Ishikawa (cell line): Measurements from ENCODE around the gene TOP2A.

Experiments
- CEBPB ChIP-seq: IDR thresholded peaks from 2 replicates; pipeline ENCODE4 v1.6.1; 2012
- CREB1 ChIP-seq: IDR thresholded peaks from 2 replicates; pipeline ENCODE4 v1.6.1; 2012; ENCODE audit warnings: low read depth
- EGR1 ChIP-seq: IDR thresholded peaks from 2 replicates; pipeline ENCODE4 v1.6.1; 2012
- EP300 ChIP-seq: IDR thresholded peaks from 2 replicates; pipeline ENCODE4 v1.6.1; 2012; ENCODE audit warnings: borderline replicate concordance
- FOXM1 ChIP-seq: IDR thresholded peaks from 2 replicates; pipeline ENCODE4 v1.6.1; 2012; ENCODE audit warnings: low read depth, borderline replicate concordance
- MAX ChIP-seq: IDR thresholded peaks from 2 replicates; pipeline ENCODE4 v1.6.1; 2012
- NFIC ChIP-seq: IDR thresholded peaks from 2 replicates; pipeline ENCODE4 v1.6.1; 2012
- RAD21 ChIP-seq: IDR thresholded peaks from 2 replicates; pipeline ENCODE4 v1.6.1; 2012; ENCODE audit warnings: low read depth
- REST ChIP-seq: IDR thresholded peaks from 2 replicates; pipeline ENCODE4 v1.6.1; 2012; ENCODE audit warnings: low read depth, mild to moderate bottlenecking
- TAF1 ChIP-seq: IDR thresholded peaks from 2 replicates; pipeline ENCODE4 v1.6.1; 2012; ENCODE audit warnings: low read depth, mild to moderate bottlenecking
- TCF12 ChIP-seq: IDR thresholded peaks from 2 replicates; pipeline ENCODE4 v1.6.1; 2012; ENCODE audit warnings: low read depth
- TEAD4 ChIP-seq: IDR thresholded peaks from 2 replicates; pipeline ENCODE4 v1.6.1; 2012
- USF1 ChIP-seq: IDR thresholded peaks from 2 replicates; pipeline ENCODE4 v1.6.1; 2012
- YY1 ChIP-seq: IDR thresholded peaks from 2 replicates; pipeline ENCODE4 v1.6.1; 2012; ENCODE audit warnings: low read depth
- ZBTB7A ChIP-seq: IDR thresholded peaks from 2 replicates; pipeline ENCODE4 v1.6.1; 2012; ENCODE audit warnings: low read depth

TOP2A gene

GRCh38 chr17:40411821-40412220 lies 5.9 kb downstream of the TOP2A start:
- TF ChIP-seq EGR1 (no peak), NFIC (no peak), CEBPB (no peak), ZBTB7A (no peak), USF1 (no peak), EP300 (no peak), TEAD4 (no peak), TCF12 (no peak)

- TF ChIP-seq RAD21 (no peak), ZBTB7A (no peak), CEBPB (no peak), FOXM1 (no peak), YY1 (no peak), USF1 (no peak), REST (no peak), TEAD4 (no peak), MAX (no peak), EGR1 (no peak), EP300 (no peak), CREB1 (no peak), TCF12 (no peak), TAF1 (no peak), NFIC (no peak)
These were observed 7.6 kb downstream of the TOP2A start for GRCh38 chr17:40410082-40410481.

- TF ChIP-seq CREB1 = no peak
- TF ChIP-seq CEBPB = no peak
These were observed 10.2 kb downstream of the TOP2A start for GRCh38 chr17:40407460-40407859.

- TF ChIP-seq RAD21 (no peak), USF1 (no peak), NFIC (no peak), CEBPB (no peak), ZBTB7A (no peak), YY1 (no peak), TEAD4 (no peak), REST (no peak), EGR1 (no peak), FOXM1 (no peak)
These were observed 13.7 kb downstream of the TOP2A start for GRCh38 chr17:40404003-40404402.

- TF ChIP-seq YY1 (no peak), USF1 (no peak), NFIC (no peak)
These were observed 15.0 kb downstream of the TOP2A start for GRCh38 chr17:40402668-40403067.

GRCh38 chr17:40399185-40399584 lies 18.5 kb downstream of the TOP2A start:
- TF ChIP-seq RAD21 = peak; percentile 29; the same call in 1 of the 2 replicates
- no peak for TF ChIP-seq CREB1
- TF ChIP-seq YY1 = no peak

GRCh38 chr17:40382251-40382650 lies 35.4 kb downstream of the TOP2A start:
- no peak for TF ChIP-seq YY1
- TF ChIP-seq TAF1 = no peak
- no peak for TF ChIP-seq REST
- TF ChIP-seq NFIC = no peak
